Mesangial cell (primary cell): ENCODE data around the gene C1QL3. TPM values are rescaled to one million over a fixed set of nuclear protein-coding genes. Genes with fewer than 3 reads are reported as not detected.

Experiments used
- total RNA-seq: library from RNA; depleted of rRNA; stranded (reverse); fragments of >200 nt; gene quantifications from 2 replicates; pipeline ENCODE4 v1.2.3, GENCODE V29; 2015

The C1QL3 gene
- total RNA-seq, result under 0.01 and 0.13 TPM in 2 replicates

DNA sequence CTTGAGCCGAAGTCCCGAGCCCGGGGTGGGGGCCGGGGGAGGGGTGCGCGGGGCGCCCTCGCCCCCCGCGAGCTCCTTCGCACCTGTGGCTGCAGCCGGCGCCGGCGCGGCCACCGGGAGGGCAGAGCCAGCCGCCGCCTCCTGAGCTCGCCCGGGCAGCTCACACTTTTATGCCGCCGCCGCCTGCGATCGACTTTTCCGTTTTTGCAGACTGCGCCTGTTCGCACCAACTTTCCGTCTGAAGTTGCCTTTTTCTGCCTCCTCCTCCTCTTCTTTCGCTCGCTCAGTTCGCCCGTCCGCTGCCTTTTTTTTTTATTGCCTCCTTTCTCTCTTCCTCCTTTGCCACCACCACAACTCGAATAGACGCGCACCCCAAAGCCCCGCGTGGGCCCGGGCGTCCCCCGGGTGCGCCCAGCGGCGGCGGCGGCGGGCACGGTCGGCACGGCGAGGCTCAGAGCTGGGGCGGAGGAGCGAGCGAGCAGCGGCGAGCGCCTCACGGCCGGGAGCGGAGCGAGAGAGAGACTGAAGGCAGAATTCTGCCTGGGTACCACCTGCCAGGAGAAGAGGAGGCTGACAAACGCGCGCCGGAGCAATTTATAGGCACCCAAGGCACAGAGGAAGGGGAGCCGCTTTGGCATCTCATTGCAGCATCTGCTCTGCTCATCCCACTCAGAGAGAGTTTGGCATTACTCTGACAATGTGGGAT is at the start of gene C1QL3:
Gene C1QL3, minus strand, starts transcription at position 569 of the 706 bp plus-strand sequence. CDS start 814 bp downstream, outside the sequence.

Other genes with a start within 250 kb of the C1QL3 start
- 4.9 and 7.5 TPM in 2 replicates for gene PTER, start 84.9 kb downstream of the C1QL3 start, total RNA-seq